ENCODE results near the gene CPED1.
"Not testable (repeated sequence)": the region's sequence is repeated elsewhere in the genome, so short reads cannot be mapped to it uniquely, and the experiment has no call there.

The CPED1 gene

GRCh38 chr7:121102619-121103018, 114.1 kb downstream of the CPED1 start:
- no peak for DNase-seq

- no peak for DNase-seq
These were observed 114.6 kb downstream of the CPED1 start for GRCh38 chr7:121103086-121103485.

- no peak for DNase-seq
These were observed 115.1 kb downstream of the CPED1 start for GRCh38 chr7:121103579-121103978.

- no peak for DNase-seq
These were observed 116.8 kb downstream of the CPED1 start for GRCh38 chr7:121105262-121105661.

- no peak for DNase-seq
These were observed 119.5 kb downstream of the CPED1 start for GRCh38 chr7:121107923-121108498.

GRCh38 chr7:121109145-121109544, 120.6 kb downstream of the CPED1 start:
- DNase-seq = no peak

GRCh38 chr7:121113288-121113687, 124.8 kb downstream of the CPED1 start:
- no peak for DNase-seq

- no peak for DNase-seq
These were observed 127.9 kb downstream of the CPED1 start for GRCh38 chr7:121116396-121116795.

GRCh38 chr7:121119047-121119446, 130.5 kb downstream of the CPED1 start:
- DNase-seq = no peak

GRCh38 chr7:121123032-121123431, 134.5 kb downstream of the CPED1 start:
- DNase-seq = no peak

- not testable (repeated sequence) for DNase-seq
These were observed 136.9 kb downstream of the CPED1 start for GRCh38 chr7:121125454-121125853.

GRCh38 chr7:121126201-121126600, 137.7 kb downstream of the CPED1 start:
- no peak for DNase-seq

- no peak for DNase-seq
These were observed 138.5 kb downstream of the CPED1 start for GRCh38 chr7:121126801-121127534.

- no peak for DNase-seq
These were observed 144.4 kb downstream of the CPED1 start for GRCh38 chr7:121132940-121133339.

- no peak for DNase-seq
These were observed 144.9 kb downstream of the CPED1 start for GRCh38 chr7:121133444-121133843.

- no peak for DNase-seq
These were observed 149.1 kb downstream of the CPED1 start for GRCh38 chr7:121137580-121137979.

GRCh38 chr7:121138262-121138933, 149.9 kb downstream of the CPED1 start:
- DNase-seq = no peak

- DNase-seq = no peak
These were observed 150.9 kb downstream of the CPED1 start for GRCh38 chr7:121139427-121139826.

- no peak for DNase-seq
These were observed 152.3 kb downstream of the CPED1 start for GRCh38 chr7:121140790-121141189.

GRCh38 chr7:121151774-121152221, 163.3 kb downstream of the CPED1 start:
- DNase-seq = no peak

- no peak for DNase-seq
These were observed 164.9 kb downstream of the CPED1 start for GRCh38 chr7:121153411-121153810.

- no peak for DNase-seq
These were observed 165.5 kb downstream of the CPED1 start for GRCh38 chr7:121153995-121154394.

- no peak for DNase-seq
These were observed 168.3 kb downstream of the CPED1 start for GRCh38 chr7:121156825-121157224.

GRCh38 chr7:121157341-121157751, 168.8 kb downstream of the CPED1 start:
- DNase-seq = no peak
